NCI-H1694 treated with DMSO at 0.1 percent for 48 hours (cell line): ENCODE data around the gene GPR162.

Source experiments
- DNase-seq: peaks from one replicate; lab custom pipeline; 2025; lab: John Stamatoyannopoulos, UW

Gene GPR162, protein sequence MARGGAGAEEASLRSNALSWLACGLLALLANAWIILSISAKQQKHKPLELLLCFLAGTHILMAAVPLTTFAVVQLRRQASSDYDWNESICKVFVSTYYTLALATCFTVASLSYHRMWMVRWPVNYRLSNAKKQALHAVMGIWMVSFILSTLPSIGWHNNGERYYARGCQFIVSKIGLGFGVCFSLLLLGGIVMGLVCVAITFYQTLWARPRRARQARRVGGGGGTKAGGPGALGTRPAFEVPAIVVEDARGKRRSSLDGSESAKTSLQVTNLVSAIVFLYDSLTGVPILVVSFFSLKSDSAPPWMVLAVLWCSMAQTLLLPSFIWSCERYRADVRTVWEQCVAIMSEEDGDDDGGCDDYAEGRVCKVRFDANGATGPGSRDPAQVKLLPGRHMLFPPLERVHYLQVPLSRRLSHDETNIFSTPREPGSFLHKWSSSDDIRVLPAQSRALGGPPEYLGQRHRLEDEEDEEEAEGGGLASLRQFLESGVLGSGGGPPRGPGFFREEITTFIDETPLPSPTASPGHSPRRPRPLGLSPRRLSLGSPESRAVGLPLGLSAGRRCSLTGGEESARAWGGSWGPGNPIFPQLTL

DNA sequence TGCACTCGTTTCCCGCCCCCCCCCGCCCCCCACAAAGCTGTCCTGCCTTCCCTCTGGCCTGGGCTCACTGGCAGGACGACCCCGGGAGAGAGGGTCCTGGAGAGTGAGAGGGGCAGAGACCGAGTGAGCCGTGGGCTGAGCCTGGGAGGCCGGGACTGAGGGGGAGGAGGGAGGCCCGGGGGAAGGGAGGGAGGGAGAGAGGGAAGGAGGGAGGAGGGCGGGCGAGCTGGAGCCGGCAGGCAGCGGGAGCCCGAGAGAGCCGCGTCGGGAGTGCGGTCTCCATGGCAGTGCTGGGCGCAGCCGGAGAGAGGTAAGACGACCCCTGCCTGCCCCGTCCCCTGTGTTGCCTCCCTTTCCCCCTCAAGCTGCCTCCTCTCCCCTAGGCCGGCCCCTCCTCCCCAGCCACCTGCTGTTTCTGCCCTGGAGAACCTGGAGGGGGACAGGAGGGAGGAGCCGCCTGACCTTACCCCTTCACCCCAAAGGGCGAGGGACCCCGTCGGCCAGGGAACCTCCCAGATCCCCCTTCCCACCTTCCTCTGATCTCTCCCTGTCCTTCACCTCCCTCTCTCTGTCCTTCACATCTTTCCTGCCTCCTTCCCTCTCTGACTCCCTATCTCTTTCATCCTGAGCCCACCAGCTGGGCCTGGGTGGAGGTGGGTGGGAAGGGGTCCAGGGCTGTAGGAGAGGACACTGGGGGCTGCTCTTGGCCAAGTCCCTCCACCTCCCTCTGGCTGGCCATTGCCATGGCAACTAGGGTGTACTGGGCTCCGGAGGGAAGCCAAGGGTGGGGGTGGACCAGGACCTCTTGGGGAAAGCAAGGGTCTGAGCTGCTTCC is at the start of gene GPR162:
TSS of gene GPR162 (plus strand) at position 231 of the 835 bp plus-strand sequence. CDS start 2,078 bp downstream, outside the sequence.
- peak; percentile 59 for DNase-seq

DNA sequence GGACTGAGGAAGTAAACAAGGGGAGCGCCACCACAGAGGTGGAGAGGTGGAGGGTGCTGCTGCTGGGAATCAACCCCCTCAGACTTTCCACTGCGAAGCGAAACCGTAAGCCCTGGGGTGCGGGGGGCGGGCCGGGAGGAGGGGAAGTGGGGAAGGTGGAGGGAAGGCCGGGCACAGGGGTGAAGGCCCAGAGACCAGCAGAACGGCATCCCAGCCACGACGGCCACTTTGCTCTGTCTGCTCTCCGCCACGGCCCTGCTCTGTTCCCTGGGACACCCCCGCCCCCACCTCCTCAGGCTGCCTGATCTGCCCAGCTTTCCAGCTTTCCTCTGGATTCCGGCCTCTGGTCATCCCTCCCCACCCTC is 49.3 kb upstream of the GPR162 start, which contains the start of gene LAG3:
TSS of gene LAG3 (plus strand) at position 190 of the 365 bp plus-strand sequence. CDS start 333 bp downstream, outside the sequence.
- DNase-seq, result no peak

GRCh38 chr12:6772726-6773589 is 48.7 kb upstream of the GPR162 start:
- no peak for DNase-seq

DNA sequence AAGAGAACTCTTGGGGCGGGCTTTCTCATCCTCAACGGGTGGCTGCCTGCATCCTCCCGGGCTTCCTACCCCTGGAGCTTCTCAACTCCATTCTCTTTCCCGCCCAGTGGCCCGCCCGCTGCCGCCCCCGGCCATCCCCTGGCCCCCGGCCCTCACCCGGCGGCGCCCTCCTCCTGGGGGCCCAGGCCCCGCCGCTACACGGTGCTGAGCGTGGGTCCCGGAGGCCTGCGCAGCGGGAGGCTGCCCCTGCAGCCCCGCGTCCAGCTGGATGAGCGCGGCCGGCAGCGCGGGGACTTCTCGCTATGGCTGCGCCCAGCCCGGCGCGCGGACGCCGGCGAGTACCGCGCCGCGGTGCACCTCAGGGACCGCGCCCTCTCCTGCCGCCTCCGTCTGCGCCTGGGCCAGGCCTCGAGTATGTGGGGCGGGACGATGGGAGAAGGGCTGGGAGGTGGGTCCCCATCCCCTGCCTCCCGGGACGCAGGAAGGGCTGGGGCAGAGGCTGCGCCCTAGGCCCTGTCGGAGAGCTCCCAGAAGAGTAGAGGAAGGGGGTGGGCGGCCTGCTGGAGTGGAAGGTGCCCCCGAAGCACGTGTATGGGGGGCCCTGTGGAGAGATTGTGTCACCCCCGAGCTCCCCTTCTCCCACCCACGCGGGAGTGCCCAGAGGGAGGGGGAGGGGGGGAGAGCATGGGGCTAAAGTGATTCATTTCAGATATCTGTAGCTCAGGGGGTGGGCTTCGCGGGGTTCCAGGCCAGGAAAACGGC is 47.9 kb upstream of the GPR162 start:
- DNase-seq, result no peak

GRCh38 chr12:6774499-6775062 is 47.0 kb upstream of the GPR162 start:
- DNase-seq, result no peak

GRCh38 chr12:6775185-6776174 is 46.1 kb upstream of the GPR162 start:
- DNase-seq, result no peak

DNA sequence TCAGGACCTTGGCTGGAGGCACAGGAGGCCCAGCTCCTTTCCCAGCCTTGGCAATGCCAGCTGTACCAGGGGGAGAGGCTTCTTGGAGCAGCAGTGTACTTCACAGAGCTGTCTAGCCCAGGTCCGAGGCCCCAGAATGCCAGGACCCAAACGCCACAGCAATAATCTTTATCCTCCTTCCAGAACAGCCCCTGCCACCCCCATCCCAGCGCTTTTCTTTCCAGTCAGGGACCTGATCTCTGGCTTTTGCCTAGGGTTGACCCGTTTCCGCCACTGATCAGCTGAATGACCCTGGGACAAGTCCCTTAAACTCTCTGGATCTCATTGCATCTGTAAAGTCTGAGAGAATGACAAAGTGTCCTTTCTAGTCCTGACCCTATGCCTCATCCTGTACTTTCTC is 44.2 kb upstream of the GPR162 start:
- DNase-seq, result no peak

DNA sequence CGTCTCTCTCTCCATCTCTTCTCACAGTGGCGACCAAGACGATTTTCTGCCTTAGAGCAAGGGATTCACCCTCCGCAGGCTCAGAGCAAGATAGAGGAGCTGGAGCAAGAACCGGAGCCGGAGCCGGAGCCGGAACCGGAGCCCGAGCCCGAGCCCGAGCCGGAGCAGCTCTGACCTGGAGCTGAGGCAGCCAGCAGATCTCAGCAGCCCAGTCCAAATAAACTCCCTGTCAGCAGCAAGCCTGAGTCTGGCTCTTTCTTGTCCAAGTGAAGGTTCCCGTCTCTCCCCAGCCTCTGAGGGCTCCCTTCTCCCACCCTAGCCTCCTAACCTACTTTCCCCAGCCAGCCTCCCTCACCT is 43.4 kb upstream of the GPR162 start:
- no peak for DNase-seq

DNA sequence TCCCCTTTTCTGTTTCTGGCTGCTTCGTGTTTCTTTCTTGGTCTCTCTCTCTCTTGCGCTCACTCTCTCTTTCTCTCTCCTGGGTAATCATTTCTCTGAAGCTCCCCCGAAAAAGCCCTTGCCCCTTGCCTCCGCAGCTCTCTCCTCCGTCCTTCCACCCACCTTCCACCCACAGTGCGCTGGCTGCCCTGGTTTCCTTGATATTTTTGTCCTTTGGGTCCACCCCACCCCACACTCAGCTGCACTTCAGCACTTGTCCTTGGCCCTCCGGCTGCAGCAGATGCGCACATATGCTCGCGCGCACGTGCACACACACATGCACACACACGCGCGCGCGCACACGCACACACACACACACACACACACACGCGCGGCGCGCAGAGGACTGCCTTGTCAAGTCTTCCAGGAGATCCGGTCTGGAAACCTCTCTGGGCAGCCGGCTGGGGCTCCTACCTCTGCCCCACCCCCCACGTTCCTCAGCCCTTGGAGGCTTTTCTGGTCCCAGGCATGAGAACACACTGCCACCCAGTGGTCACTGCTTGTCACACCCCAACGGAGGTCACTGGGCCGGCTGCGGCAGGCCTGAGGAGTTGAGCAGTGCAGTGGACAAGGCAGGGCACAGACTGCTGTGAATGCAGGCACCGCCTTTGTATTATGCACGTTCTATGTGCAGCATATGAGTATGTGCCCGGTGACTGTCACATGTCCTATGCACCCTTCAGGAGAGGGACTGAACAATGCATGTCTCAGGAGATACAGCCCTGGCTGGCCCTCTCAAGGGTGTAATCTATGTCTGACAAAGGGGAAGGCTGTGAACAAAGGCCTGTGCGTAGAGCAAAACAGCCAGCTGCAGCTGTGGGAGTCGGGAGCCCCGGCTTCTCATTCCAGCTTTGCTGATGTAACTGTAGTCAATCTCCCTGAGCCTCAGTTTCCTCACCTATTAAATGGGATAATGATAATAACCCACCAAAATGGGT is 42.8 kb upstream of the GPR162 start:
- DNase-seq, result peak; percentile 88

DNA sequence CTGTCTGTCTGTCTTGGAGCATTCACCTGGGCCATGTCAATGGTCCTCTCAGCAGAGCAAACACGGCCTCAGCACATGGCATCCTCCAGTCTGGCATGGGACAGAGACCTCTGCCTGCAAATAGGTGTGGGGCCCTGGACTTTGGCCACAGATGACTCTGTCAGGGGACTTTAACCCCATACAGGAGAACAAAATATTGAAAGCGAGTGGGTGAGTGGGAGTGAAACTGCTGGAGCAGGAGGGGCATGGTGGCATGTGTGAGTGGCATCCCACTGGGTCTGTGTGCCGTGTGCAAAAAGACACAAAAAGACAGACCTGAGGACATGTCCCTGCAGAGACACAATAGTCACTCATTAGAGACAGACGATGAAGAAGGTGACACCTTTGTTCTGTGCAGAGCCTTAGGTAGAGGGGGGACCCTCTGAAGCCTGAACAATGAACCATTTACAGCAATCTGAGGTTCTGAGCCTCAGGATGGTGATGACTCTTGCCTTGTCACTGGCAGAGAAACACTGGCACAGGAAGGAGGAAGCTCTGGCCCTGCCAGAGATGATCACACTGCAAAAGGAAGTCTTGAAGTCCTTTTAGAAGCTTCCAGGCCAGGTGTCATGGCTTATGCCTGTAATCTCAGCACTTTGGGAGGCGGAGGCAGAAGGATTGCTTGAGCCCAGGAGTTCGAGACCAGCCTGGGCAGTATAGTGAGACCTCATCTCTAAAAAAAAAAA is 41.8 kb upstream of the GPR162 start:
- DNase-seq, result no peak

GRCh38 chr12:6780573-6780972 is 41.0 kb upstream of the GPR162 start:
- DNase-seq, result no peak

GRCh38 chr12:6782119-6782518 is 39.5 kb upstream of the GPR162 start:
- no peak for DNase-seq

DNA sequence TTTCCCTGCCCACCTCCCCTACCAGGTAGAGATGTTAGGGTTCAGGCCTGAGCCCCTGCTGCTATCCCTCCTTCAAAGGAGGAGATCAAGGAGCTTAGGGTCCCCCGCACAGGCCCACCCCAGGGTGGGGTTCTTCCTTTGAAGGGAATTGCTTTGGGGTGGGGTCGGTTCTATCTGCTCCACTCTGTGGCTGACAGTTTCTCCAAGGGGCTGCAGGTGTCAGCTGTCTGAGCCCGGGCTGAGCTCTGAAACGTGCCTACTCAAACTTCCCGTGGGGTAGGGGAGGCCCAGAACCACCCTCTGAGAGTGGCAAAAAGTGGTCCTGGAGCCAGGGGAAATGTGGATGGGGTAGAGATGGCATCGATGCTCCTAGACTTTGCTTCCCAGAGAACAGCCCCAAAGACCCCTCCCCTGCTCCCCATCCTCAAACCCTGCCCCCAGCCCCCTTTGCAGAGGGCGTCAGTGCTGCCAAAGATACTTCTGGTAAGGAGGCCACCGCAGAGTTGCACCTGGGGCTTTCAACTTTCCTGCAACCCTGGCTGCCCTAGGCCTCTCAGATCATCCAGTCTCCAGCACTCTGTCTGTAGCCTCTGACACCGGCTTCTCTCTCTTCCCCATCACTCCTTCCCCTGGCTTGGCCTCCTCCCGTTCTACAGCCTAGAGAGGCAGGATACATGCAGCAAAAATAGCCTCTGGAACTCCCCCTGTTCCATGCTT is 38.6 kb upstream of the GPR162 start:
- DNase-seq, result no peak

DNA sequence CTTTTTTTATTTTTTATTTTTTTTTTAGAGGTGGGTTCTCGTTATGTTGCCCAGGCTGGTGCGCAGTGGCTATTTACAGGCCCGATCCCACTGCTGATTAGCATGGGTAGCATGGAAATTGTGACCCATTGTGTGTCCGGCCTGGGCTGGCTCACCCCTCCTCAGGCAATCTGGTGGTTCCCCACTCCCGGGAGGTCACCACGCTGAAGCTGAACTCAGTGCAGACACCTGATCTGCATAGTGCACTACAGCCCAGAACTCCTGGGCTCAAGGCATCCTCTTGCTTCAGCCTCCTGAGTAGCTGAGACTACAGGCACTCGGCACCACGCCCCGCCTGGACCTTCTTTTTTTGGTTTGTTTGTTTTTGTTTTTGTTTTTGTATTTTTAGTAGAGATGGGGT is 37.8 kb upstream of the GPR162 start:
- no peak for DNase-seq

GRCh38 chr12:6784296-6784695 is 37.3 kb upstream of the GPR162 start:
- DNase-seq, result no peak

GRCh38 chr12:6784761-6785160 is 36.9 kb upstream of the GPR162 start:
- no peak for DNase-seq
